ENCODE measurements around the gene RNGTT.
"Not testable (repeated sequence)": the region's sequence is repeated elsewhere in the genome, so short reads cannot be mapped to it uniquely, and the experiment has no call there.

The RNGTT gene

GRCh38 chr6:88983532-88983931 lies 20.1 kb upstream of the RNGTT start:
- Histone ChIP-seq H4K20me1 (ENCODE audit: insufficient read depth, low read length, poor library complexity, severe bottlenecking) (no peaks in the 10 kb centered on the region), H2AFZ (ENCODE audit: low read length) (no peak overlapping the region), H3K27me3 (ENCODE audit: insufficient read depth, low read length, poor library complexity, severe bottlenecking) (no peaks in the 10 kb centered on the region), H3K9me2 (replicated peaks; ENCODE audit: low read depth, low read length) (no peaks in the 10 kb centered on the region), H3K4me3 (ENCODE audit: low read length, poor library complexity, severe bottlenecking) (no peak overlapping the region), H3K4me1 (ENCODE audit: insufficient read depth, low read length, poor library complexity, severe bottlenecking) (no peaks in the 10 kb centered on the region), H3K9me3 (ENCODE audit: insufficient read depth, low read depth, low read length) (no peaks in the 10 kb centered on the region), H3K9ac (ENCODE audit: low read depth, low read length, poor library complexity, severe bottlenecking) (no peak overlapping the region), H3F3A (ENCODE audit: low read depth) (no peaks in the 10 kb centered on the region), H3K36me3 (ENCODE audit: insufficient read depth, low read length) (no peaks in the 10 kb centered on the region), H3K4me2 (ENCODE audit: low read depth, low read length, poor library complexity, severe bottlenecking) (no peak overlapping the region), H3K79me2 (ENCODE audit: insufficient read depth, low read length) (no peaks in the 10 kb centered on the region)
- TF ChIP-seq EZH2phosphoT487 (IDR thresholded peaks at IDR 0.05; ENCODE audit: borderline replicate concordance) = no peak
- peak; percentile 63 for TF ChIP-seq CTCF (conservative IDR thresholded peaks at IDR 0.05; ENCODE audit: low read length)

GRCh38 chr6:88983129-88983528 lies 19.7 kb upstream of the RNGTT start:
- not testable (repeated sequence) for H2AFZ ChIP-seq (ENCODE audit: low read length); H3K9me3 ChIP-seq (ENCODE audit: insufficient read depth, low read depth, low read length); H3K79me2 ChIP-seq (ENCODE audit: insufficient read depth, low read length); H4K20me1 ChIP-seq (ENCODE audit: insufficient read depth, low read length, poor library complexity, severe bottlenecking); H3K27me3 ChIP-seq (ENCODE audit: insufficient read depth, low read length, poor library complexity, severe bottlenecking); H3K9me2 ChIP-seq (replicated peaks; ENCODE audit: low read depth, low read length); H3K9ac ChIP-seq (ENCODE audit: low read depth, low read length, poor library complexity, severe bottlenecking); H3K4me2 ChIP-seq (ENCODE audit: low read depth, low read length, poor library complexity, severe bottlenecking); H3K4me1 ChIP-seq (ENCODE audit: insufficient read depth, low read length, poor library complexity, severe bottlenecking); H3K4me3 ChIP-seq (ENCODE audit: low read length, poor library complexity, severe bottlenecking); H3F3A ChIP-seq (ENCODE audit: low read depth); H3K36me3 ChIP-seq (ENCODE audit: insufficient read depth, low read length)

- Histone ChIP-seq H2AFZ (ENCODE audit: low read length) (no peak overlapping the region), H4K20me1 (ENCODE audit: insufficient read depth, low read length, poor library complexity, severe bottlenecking) (no peaks in the 10 kb centered on the region), H3K4me3 (ENCODE audit: low read length, poor library complexity, severe bottlenecking) (no peak overlapping the region), H3K9me2 (replicated peaks; ENCODE audit: low read depth, low read length) (no peaks in the 10 kb centered on the region), H3K9ac (ENCODE audit: low read depth, low read length, poor library complexity, severe bottlenecking) (no peak overlapping the region), H3K79me2 (ENCODE audit: insufficient read depth, low read length) (no peaks in the 10 kb centered on the region), H3K27me3 (ENCODE audit: insufficient read depth, low read length, poor library complexity, severe bottlenecking) (no peaks in the 10 kb centered on the region), H3K9me3 (ENCODE audit: insufficient read depth, low read depth, low read length) (no peaks in the 10 kb centered on the region), H3K4me1 (ENCODE audit: insufficient read depth, low read length, poor library complexity, severe bottlenecking) (no peaks in the 10 kb centered on the region), H3K36me3 (ENCODE audit: insufficient read depth, low read length) (no peaks in the 10 kb centered on the region), H3F3A (ENCODE audit: low read depth) (no peaks in the 10 kb centered on the region), H3K4me2 (ENCODE audit: low read depth, low read length, poor library complexity, severe bottlenecking) (no peak overlapping the region)
- TF ChIP-seq EZH2phosphoT487 (IDR thresholded peaks at IDR 0.05; ENCODE audit: borderline replicate concordance) (no peak), CTCF (conservative IDR thresholded peaks at IDR 0.05; ENCODE audit: low read length) (peak; percentile 94)
Measured at GRCh38 chr6:88982720-88983119, 19.3 kb upstream of the RNGTT start.

GRCh38 chr6:88975369-88975768 lies 12.0 kb upstream of the RNGTT start:
- Histone ChIP-seq H3K4me2 (ENCODE audit: low read depth, low read length, poor library complexity, severe bottlenecking) (no peak overlapping the region), H3K36me3 (ENCODE audit: insufficient read depth, low read length) (no peaks in the 10 kb centered on the region), H3F3A (ENCODE audit: low read depth) (no peaks in the 10 kb centered on the region), H3K4me3 (ENCODE audit: low read length, poor library complexity, severe bottlenecking) (no peak overlapping the region), H3K27me3 (ENCODE audit: insufficient read depth, low read length, poor library complexity, severe bottlenecking) (no peaks in the 10 kb centered on the region), H3K79me2 (ENCODE audit: insufficient read depth, low read length) (no peaks in the 10 kb centered on the region), H3K4me1 (ENCODE audit: insufficient read depth, low read length, poor library complexity, severe bottlenecking) (no peaks in the 10 kb centered on the region), H2AFZ (ENCODE audit: low read length) (0 out of 2 replicates have a peak overlapping the region, but pooled peaks have one; percentile 39), H3K9me2 (replicated peaks; ENCODE audit: low read depth, low read length) (no peaks in the 10 kb centered on the region), H3K9me3 (ENCODE audit: insufficient read depth, low read depth, low read length) (no peaks in the 10 kb centered on the region), H4K20me1 (ENCODE audit: insufficient read depth, low read length, poor library complexity, severe bottlenecking) (no peaks in the 10 kb centered on the region), H3K9ac (ENCODE audit: low read depth, low read length, poor library complexity, severe bottlenecking) (no peak overlapping the region)
- TF ChIP-seq CTCF (conservative IDR thresholded peaks at IDR 0.05; ENCODE audit: low read length) = peak; percentile 46
- TF ChIP-seq EZH2phosphoT487 (IDR thresholded peaks at IDR 0.05; ENCODE audit: borderline replicate concordance) = no peak

Measured in Loucy (cell line).